Right cardiac atrium (tissue), 5 donors: ENCODE results near the gene CENPT. TPM values are rescaled to one million over a fixed set of nuclear protein-coding genes. Genes with fewer than 3 reads are reported as not detected.

ENCODE experiments used
- ATAC-seq, 2 donors: fragments of 200-7000 bp; cut with Tn5 transposase; one replicate each; pipeline versions ENCODE4 v1.8.0 to v1.9.1; 2020; ENCODE audit warnings: moderate library complexity in 2 of 2, mild to moderate bottlenecking in 1 of 2
- DNase-seq, 3 donors: peaks; one replicate each; pipeline ENCODE4 v3.0.0-alpha.2; 2020
- H3K27ac ChIP-seq: one replicate; pipeline ENCODE4 v1.5.1; 2013; ENCODE audit warnings: mild to moderate bottlenecking, low read length, control low read depth, moderate library complexity
- H3K27me3 ChIP-seq: one replicate; pipeline ENCODE4 v1.6.1; 2013; ENCODE audit not compliant: control insufficient read depth, insufficient read depth
- H3K4me1 ChIP-seq: one replicate; pipeline ENCODE4 v1.6.1; 2013; ENCODE audit warnings: low read length; ENCODE audit not compliant: control insufficient read depth, insufficient read depth
- H3K4me3 ChIP-seq: one replicate; pipeline ENCODE4 v1.5.1; 2013; ENCODE audit warnings: low read length, control low read depth
- H3K9me3 ChIP-seq: one replicate; pipeline ENCODE4 v1.6.1; 2013; ENCODE audit warnings: low read length; ENCODE audit not compliant: control insufficient read depth
- WGBS: extraction: QIAGEN DNeasy Blood & Tissue Kit; methylation state at CpG from one replicate; pipeline ENCODE4 v1.1.7; 2013; 5-methylcytosine and 5-hydroxymethylcytosine counted together
- intact Hi-C, 4 donors: fragments of 100-400 bp; cut with DNase I; formaldehyde crosslinking; loops; one replicate each; pipeline versions ENCODE4 v1.11.0 to v1.14.0; 2022 to 2023
- polyA plus RNA-seq: library from polyadenylated mRNA; stranded (reverse); fragments of 200-250 nt; gene quantifications from one replicate; pipeline ENCODE4 v1.2.3, GENCODE V29; 2013
- total RNA-seq, 4 donors: library from RNA; stranded (reverse); fragmentation: NEBNext Ultra II Directional; extraction: Animal tissue kit (Norgen Biotek cat#: 25700); gene quantifications; one replicate each; pipeline ENCODE4 v1.2.1, GENCODE V29; 2021
- donor health status: healthy with polysubstance abuse.
- donor health status: DM: no; HTN: yes; CAD: no.
- donor health status: DM: no; HTN: no; CAD: no.
- donor health status: DM: no; HTN: yes; CAD: no; lungs with severe emphysema.
- donor health status: DM: yes; HTN: yes; CAD: no.

CENPT gene
- total and polyA plus RNA-seq, 5 donors, result 24.3 to 29.0 (median 26.7) TPM

- H3K4me1 ChIP-seq, result peaks cover 3% of the 10 kb centered on the region
- H3K4me3 ChIP-seq, result peak within 1 kb of the TSS; percentile 69
- H3K27ac ChIP-seq, result peak within 1 kb of the TSS; percentile 61
- DNase-seq (peak; percentile 97 to 98 (median 98)), ATAC-seq (peak; percentile 99)
- no peaks in the 10 kb centered on the region for H3K27me3 ChIP-seq
- WGBS, result under 1% methylated on average over 54 of the region's 54 CpGs
- H3K9me3 ChIP-seq, result no peaks in the 10 kb centered on the region
- intact Hi-C loops, result loop anchor here in 1 of 4 donors (10.0 kb wide), 1 partner anchor 132 kb away; no protein-coding TSS in a partner anchor
These were observed 40.9 kb downstream of the CENPT start, which contains the start of the genes RANBP10 and TSNAXIP1 for GRCh38 chr16:67806428-67807147. RANBP10 (minus strand) TSS chr16:67806560; CDS start chr16:67806536, 24 bp downstream. TSNAXIP1 (plus strand) TSS chr16:67806889; CDS start chr16:67807150, 261 bp downstream.

- peak overlapping the region; percentile 69 for H3K4me3 ChIP-seq
- intact Hi-C loops, result loop anchor here in 1 of 4 donors (10.0 kb wide), 1 partner anchor 131 kb away; no protein-coding TSS in a partner anchor
- DNase-seq (peak in 2 of 3 donors; percentile 33 to 71), ATAC-seq (peak; percentile 5 to 17)
- peak overlapping the region; percentile 54 for H3K27ac ChIP-seq
- no peaks in the 10 kb centered on the region for H3K27me3 ChIP-seq
- H3K9me3 ChIP-seq, result no peaks in the 10 kb centered on the region
- under 1% methylated on average over 26 of the region's 26 CpGs for WGBS
- peaks cover 3% of the 10 kb centered on the region for H3K4me1 ChIP-seq
These were observed 41.6 kb downstream of the CENPT start for GRCh38 chr16:67805718-67806427.

- intact Hi-C loops, result loop anchor here in 1 of 4 donors (10.0 kb wide), 1 partner anchor 130 kb away; no protein-coding TSS in a partner anchor
- 89% methylated on average over 4 of the region's 4 CpGs for WGBS
- Histone ChIP-seq H3K27me3 (no peaks in the 10 kb centered on the region), H3K4me3 (no peak overlapping the region), H3K9me3 (no peaks in the 10 kb centered on the region), H3K4me1 (peaks cover 3% of the 10 kb centered on the region), H3K27ac (no peak overlapping the region)
- ATAC-seq, result no peak
- DNase-seq, result no peak
These were observed 42.5 kb downstream of the CENPT start for GRCh38 chr16:67804853-67805542.

DNA sequence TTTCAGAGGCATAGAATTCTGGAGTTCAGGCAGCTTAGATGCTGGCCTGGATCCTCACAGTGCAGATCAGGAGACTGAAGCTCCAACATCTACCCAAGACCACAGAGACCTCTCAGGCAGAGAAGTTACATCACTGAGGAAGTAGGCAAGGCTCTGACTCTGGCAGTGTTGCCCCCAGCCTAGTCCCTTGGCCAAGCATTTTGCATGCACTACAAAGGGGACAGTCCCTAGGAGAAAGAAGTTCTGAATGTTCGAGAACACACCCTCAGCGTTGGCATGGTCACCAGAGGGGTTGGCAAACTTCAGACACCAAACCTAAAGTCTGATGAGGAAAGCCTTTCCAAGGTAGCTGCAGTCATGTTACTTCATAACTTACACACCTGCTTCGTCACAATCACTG, 43.6 kb downstream of the CENPT start:
- H3K27me3 ChIP-seq, result no peaks in the 10 kb centered on the region
- H3K27ac ChIP-seq, result no peak overlapping the region
- H3K9me3 ChIP-seq, result no peaks in the 10 kb centered on the region
- WGBS, result 93% methylated on average over 3 of the region's 3 CpGs
- DNase-seq, result no peak
- no peak for ATAC-seq
- intact Hi-C loops, result loop anchor here in 1 of 4 donors (10.0 kb wide), 1 partner anchor 129 kb away; no protein-coding TSS in a partner anchor
- H3K4me1 ChIP-seq, result peaks cover 3% of the 10 kb centered on the region
- H3K4me3 ChIP-seq, result no peak overlapping the region

DNA sequence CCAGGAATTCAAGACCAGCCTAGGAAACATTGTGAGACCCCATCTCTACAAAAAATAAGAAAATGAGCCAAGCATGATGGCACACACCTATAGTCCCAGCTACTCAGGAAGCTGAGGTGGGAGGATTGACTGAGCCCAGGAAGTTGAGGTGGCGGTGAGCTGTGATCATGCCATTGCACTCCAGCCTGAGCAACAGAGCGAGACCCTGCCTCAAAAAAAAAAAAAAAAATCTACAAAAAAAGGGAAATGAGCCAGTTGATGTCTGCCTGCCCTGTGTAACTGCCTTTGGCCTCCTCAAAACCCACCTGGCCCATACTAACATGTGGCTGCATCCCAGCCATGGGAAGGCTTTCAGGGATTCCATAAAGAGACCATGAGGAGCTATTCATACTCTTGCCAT, 45.6 kb downstream of the CENPT start:
- H3K27ac ChIP-seq, result no peak overlapping the region
- intact Hi-C loops, result loop anchor here in 1 of 4 donors (10.0 kb wide), 1 partner anchor 127 kb away; no protein-coding TSS in a partner anchor
- no peak overlapping the region for H3K4me3 ChIP-seq
- ATAC-seq, result no peak
- H3K27me3 ChIP-seq, result no peaks in the 10 kb centered on the region
- no peak for DNase-seq
- H3K4me1 ChIP-seq, result peaks cover 3% of the 10 kb centered on the region
- WGBS, result 88% methylated on average over 2 of the region's 2 CpGs
- no peaks in the 10 kb centered on the region for H3K9me3 ChIP-seq

DNA sequence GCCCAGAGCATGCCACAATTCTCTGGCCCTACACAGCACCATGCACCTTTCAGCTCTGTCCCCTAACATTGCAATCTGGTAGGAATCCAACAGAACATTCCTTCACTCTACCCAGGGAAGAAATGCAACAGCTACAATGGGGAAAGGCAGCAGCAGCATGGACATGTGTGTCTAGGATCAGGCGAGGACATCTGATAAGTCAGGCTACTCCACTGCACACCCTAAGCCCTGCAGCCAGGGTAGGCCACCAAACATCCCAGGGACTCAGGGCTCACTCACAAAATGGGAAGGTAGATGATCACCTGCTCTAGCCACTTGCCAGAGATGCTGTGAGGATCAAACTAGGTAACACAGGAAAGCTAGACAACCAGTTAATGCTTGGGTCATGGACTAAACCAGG, 46.3 kb downstream of the CENPT start:
- intact Hi-C loops, result loop anchor here in 1 of 4 donors (10.0 kb wide), 1 partner anchor 126 kb away; no protein-coding TSS in a partner anchor
- H3K4me1 ChIP-seq, result peaks cover 3% of the 10 kb centered on the region
- 90% methylated on average over 1 of the region's 1 CpG for WGBS
- DNase-seq (no peak), ATAC-seq (no peak)
- no peaks in the 10 kb centered on the region for H3K27me3 ChIP-seq
- no peaks in the 10 kb centered on the region for H3K9me3 ChIP-seq
- H3K4me3 ChIP-seq, result no peak overlapping the region
- H3K27ac ChIP-seq, result no peak overlapping the region

DNA sequence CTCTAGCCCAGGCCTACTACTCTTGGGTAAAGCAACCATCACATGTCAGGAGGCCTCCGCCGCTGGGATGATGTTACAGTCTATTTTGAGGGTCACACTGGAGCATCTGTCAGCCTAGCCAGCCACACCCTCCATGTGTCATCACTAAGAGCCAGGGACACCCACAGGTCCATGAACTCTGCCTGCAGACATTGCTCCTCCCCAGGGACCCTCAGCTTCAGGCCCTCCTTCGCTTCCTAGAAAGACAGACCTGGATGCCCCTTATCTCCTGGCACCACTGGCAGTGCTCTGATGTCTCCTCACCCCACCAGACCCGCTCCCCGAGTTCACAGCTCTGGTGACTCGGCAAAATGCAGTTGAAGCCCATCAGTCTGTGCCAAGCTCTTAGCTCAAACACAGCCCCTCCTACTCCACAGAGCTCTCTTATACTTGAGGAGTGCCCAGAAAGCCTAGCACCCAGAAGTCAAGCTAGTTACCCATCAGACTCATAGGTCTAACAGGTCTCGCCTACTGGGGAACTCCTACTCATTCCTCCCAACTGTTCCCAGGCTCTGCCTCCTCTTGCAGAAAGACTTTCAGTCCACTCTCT, 47.1 kb downstream of the CENPT start:
- H3K4me3 ChIP-seq, result no peak overlapping the region
- H3K27ac ChIP-seq, result peak overlapping the region; percentile 2
- no peaks in the 10 kb centered on the region for H3K27me3 ChIP-seq
- ATAC-seq (peak; percentile 74 to 76), DNase-seq (peak in 1 of 3 donors; percentile 43)
- intact Hi-C loops, result loop anchor here in 1 of 4 donors (10.0 kb wide), 1 partner anchor 126 kb away; no protein-coding TSS in a partner anchor
- peaks cover 3% of the 10 kb centered on the region for H3K4me1 ChIP-seq
- WGBS, result 71% methylated on average over 7 of the region's 7 CpGs
- H3K9me3 ChIP-seq, result no peaks in the 10 kb centered on the region

GRCh38 chr16:67796099-67796718, 51.3 kb downstream of the CENPT start:
- ATAC-seq (no peak), DNase-seq (no peak)
- Histone ChIP-seq H3K27ac (no peak overlapping the region), H3K4me3 (no peak overlapping the region), H3K27me3 (no peaks in the 10 kb centered on the region), H3K9me3 (no peaks in the 10 kb centered on the region), H3K4me1 (no peaks in the 10 kb centered on the region)
- intact Hi-C loops, result no loop called here
- WGBS, result 98% methylated on average over 5 of the region's 5 CpGs

- DNase-seq (no peak), ATAC-seq (no peak)
- H3K9me3 ChIP-seq, result no peaks in the 10 kb centered on the region
- intact Hi-C loops, result no loop called here
- no peaks in the 10 kb centered on the region for H3K4me1 ChIP-seq
- H3K27me3 ChIP-seq, result no peaks in the 10 kb centered on the region
- no peak overlapping the region for H3K27ac ChIP-seq
- H3K4me3 ChIP-seq, result no peak overlapping the region
These were observed 57.4 kb downstream of the CENPT start for GRCh38 chr16:67790071-67790470.

DNA sequence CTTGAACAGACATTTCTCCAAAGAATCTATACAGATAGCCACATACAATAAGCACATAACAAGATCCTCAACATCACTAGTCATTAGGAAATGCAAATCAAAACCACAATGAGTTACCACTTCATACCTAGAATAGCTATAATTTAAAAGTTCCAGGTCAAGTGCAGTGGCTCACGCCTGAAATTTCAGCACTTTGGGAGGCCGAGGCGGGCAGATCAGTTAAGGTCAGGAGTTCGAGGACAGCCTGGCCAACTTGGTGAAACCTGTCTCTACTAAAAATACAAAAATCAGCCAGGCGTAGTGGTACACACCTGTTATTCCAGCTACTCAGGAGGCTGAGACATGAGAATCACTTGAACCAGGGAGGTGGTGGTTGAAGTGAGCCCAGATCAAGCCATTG, 61.0 kb downstream of the CENPT start:
- H3K4me1 ChIP-seq, result no peaks in the 10 kb centered on the region
- intact Hi-C loops, result no loop called here
- no peak overlapping the region for H3K27ac ChIP-seq
- no peak overlapping the region for H3K4me3 ChIP-seq
- no peak for DNase-seq
- no peak for ATAC-seq
- no peaks in the 10 kb centered on the region for H3K27me3 ChIP-seq
- H3K9me3 ChIP-seq, result no peaks in the 10 kb centered on the region
- 95% methylated on average over 5 of the region's 5 CpGs for WGBS
